ENCODE measurements around the gene NSG1. TPM values are rescaled to one million over a fixed set of nuclear protein-coding genes. Genes with fewer than 3 reads are reported as not detected.

Gene NSG1
- total and polyA plus RNA-seq, 2 of the 8 experiments (the other 6 are each of a cell fraction or from before 2014, with no cell fraction given), result 35.7 to 61.4 TPM

DNA sequence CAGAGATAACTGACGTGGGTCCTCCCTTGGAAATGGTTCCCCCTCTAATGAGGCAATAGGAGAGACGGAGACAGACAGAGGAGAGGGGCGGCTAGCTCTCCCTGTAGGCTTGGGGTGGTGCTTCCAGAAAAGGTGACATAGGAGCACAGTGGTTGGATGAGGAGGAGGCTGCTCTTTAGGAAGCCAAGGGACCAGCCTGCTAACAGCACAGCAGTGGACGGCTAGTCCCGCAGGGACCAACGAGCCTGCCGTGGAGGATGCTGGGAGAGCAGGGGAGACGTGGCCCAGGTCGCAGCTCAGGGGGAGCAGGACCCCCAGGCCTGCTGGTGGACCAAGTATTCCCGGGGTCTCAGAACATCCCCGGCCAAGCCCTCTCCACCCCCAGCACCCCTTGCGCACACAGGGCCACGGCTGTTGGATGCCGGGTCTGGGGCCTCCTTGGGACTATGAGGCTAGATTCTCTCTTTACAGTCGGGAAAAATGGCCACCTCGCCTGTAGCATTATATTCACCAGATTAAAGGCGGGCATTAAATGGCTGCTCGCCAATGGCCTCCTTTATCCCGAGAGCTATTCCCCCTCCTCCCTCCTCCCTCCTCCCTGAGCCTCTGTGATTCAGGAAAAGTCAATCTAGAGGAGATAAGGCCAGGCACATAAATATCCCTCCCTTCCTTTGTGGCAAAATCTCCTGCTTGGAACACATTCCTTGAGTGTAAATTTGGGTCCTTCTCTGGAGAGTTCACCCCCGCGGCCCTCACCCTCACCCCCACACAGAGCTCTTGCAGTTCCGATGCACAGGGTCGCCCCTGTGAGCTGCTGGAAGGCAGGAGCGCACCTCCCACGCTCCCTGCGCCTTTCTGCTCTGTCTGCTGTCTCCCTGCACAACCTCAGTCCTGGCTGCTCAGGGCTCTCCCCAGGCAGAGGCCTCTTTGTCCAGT is 30.5 kb upstream of the NSG1 start:
- Histone ChIP-seq H3K23ac (ENCODE audit: insufficient read length) (no peak overlapping the region), H3K27ac (ENCODE audit: low read depth, low read length) (no peak overlapping the region), H3K9me3 (ENCODE audit: insufficient read depth in 2 of 2, low read depth in 1 of 2, low read length in 1 of 2) (no peaks in the 10 kb centered on the region), H4K8ac (ENCODE audit: extremely low read depth, insufficient read depth, low read length) (peak overlapping the region; percentile 82; the same call in 1 of the 2 replicates), H3K79me2 (ENCODE audit: control insufficient read depth in 1 of 2, insufficient read depth in 2 of 2, low read length in 2 of 2) (no peaks in the 10 kb centered on the region), H2BK15ac (ENCODE audit: low read length) (no peak overlapping the region), H3K56ac (replicated peaks; ENCODE audit: insufficient read length, low read depth, low read length) (no peak overlapping the region), H3K23me2 (ENCODE audit: low read depth, low read length) (no peaks in the 10 kb centered on the region), H4K91ac (replicated peaks; ENCODE audit: insufficient read length, low read length) (no peak overlapping the region), H3K36me3 (ENCODE audit: control insufficient read depth in 2 of 4, insufficient read depth in 4 of 4, low read length in 3 of 4) (no peaks in the 10 kb centered on the region), H2BK20ac (ENCODE audit: low read length) (no peak overlapping the region), H3K18ac (ENCODE audit: extremely low read depth, low read length) (no peak overlapping the region), H4K20me1 (replicated peaks in 1 of 2; ENCODE audit: control insufficient read depth in 1 of 2, insufficient read depth in 2 of 2, low read length in 2 of 2) (no peaks in the 10 kb centered on the region), H3K4ac (replicated peaks; ENCODE audit: insufficient read length, low read depth, low read length) (no peak overlapping the region), H3K4me3 (ENCODE audit: extremely low read depth in 1 of 4, insufficient read depth in 2 of 4, low read depth in 3 of 4, low read length in 4 of 4) (no peak overlapping the region), H2BK12ac (ENCODE audit: low read depth, low read length) (no peak overlapping the region), H2AFZ (ENCODE audit: low read length) (peak overlapping the region; percentile 85; the same call in 1 of the 2 replicates), H2AK5ac (ENCODE audit: low read depth, low read length) (no peak overlapping the region), H3K27me3 (replicated peaks in 1 of 4; ENCODE audit: control insufficient read depth in 3 of 4, extremely low read depth in 1 of 4, insufficient read depth in 3 of 4, low read length in 3 of 4) (no peaks in the 10 kb centered on the region; a peak in 1 of 7 replicates), H2BK5ac (ENCODE audit: low read depth, low read length) (no peak overlapping the region), H3K4me2 (ENCODE audit: insufficient read depth in 1 of 2, low read depth in 2 of 2, low read length in 2 of 2) (no peak overlapping the region), H3K4me1 (replicated peaks in 1 of 4; ENCODE audit: control insufficient read depth in 3 of 4, insufficient read depth in 4 of 4, low read length in 3 of 4) (peaks cover 0 to 4% (median 1%) of the 10 kb centered on the region in 4 experiments; a peak in 4 of 7 replicates), H3K9ac (replicated peaks in 1 of 4; ENCODE audit: extremely low read depth in 1 of 4, low read depth in 3 of 4, low read length in 3 of 4) (no peak overlapping the region), H3K79me1 (ENCODE audit: low read depth, low read length) (no peaks in the 10 kb centered on the region), H3K14ac (ENCODE audit: insufficient read length) (no peak overlapping the region), H4K5ac (ENCODE audit: insufficient read length, low read depth, low read length) (no peak overlapping the region), H2BK120ac (replicated peaks; ENCODE audit: low read depth, low read length) (no peak overlapping the region)
- no peak for FAIRE-seq
- DNase-seq (ENCODE audit: low read depth in 1 of 2, low spot score in 2 of 2), result no peak
- ChIA-PET CTCF (ENCODE audit: partially characterized antibody) (interaction anchor here (0.8 to 2.6 kb wide), 9 partner anchors 10 to 238 kb away, joined by 3 to 9 read pairs (median 4); no protein-coding TSS in a partner anchor), POLR2A (ENCODE audit: partially characterized antibody) (no interaction called here)
- 94% methylated on average over 25 of the region's 26 CpGs; no CpG with 5 or more reads in 1 of the 2 experiments for WGBS, 2 experiments (ENCODE audit: extremely low coverage in 1 of 2, insufficient coverage in 1 of 2, insufficient read length in 1 of 2, insufficient replicate concordance in 2 of 2, low coverage in 1 of 2, low lambda C conversion rate in 2 of 2, missing lambda C conversion rate in 1 of 2)
- TF ChIP-seq BACH1 (IDR thresholded peaks at IDR 0.05; ENCODE audit: low read length) (no peak), POLR2AphosphoS5 (IDR thresholded peaks at IDR 0.05; ENCODE audit: low read depth, low read length) (no peak), E2F6 (IDR thresholded peaks at IDR 0.05) (no peak), CHD2 (IDR thresholded peaks at IDR 0.05; ENCODE audit: low read length) (no peak), TAF7 (optimal IDR thresholded peaks at IDR 0.05; ENCODE audit: borderline replicate concordance, low read depth, low read length) (no peak), SP2 (IDR thresholded peaks at IDR 0.05; ENCODE audit: low read length) (no peak), EGR1 (IDR thresholded peaks at IDR 0.05; ENCODE audit: borderline replicate concordance, low read depth, low read length) (no peak), EZH2 (IDR thresholded peaks at IDR 0.05; ENCODE audit: low read depth, low read length, severe bottlenecking) (no peak), CBX5 (IDR thresholded peaks at IDR 0.05; ENCODE audit: low read depth, low read length) (no peak), BRCA1 (IDR thresholded peaks at IDR 0.05; ENCODE audit: low read depth, low read length) (no peak), NANOG (IDR thresholded peaks at IDR 0.05; ENCODE audit: insufficient read depth, low read depth, low read length, poor library complexity, severe bottlenecking) (no peak), SIX5 (IDR thresholded peaks at IDR 0.05; ENCODE audit: low read depth, low read length) (no peak)

Measured in H1 (cell line).